HG02870 (cell line): ENCODE measurements around the gene PANK4.

ENCODE experiments used
- ATAC-seq: cut with Tn5 transposase; IDR thresholded peaks from one replicate; pipeline ENCODE4 v1.9.1; 2021; ENCODE audit warnings: mild to moderate bottlenecking, moderate library complexity; ENCODE audit not compliant: unreplicated experiment

PANK4 gene

DNA sequence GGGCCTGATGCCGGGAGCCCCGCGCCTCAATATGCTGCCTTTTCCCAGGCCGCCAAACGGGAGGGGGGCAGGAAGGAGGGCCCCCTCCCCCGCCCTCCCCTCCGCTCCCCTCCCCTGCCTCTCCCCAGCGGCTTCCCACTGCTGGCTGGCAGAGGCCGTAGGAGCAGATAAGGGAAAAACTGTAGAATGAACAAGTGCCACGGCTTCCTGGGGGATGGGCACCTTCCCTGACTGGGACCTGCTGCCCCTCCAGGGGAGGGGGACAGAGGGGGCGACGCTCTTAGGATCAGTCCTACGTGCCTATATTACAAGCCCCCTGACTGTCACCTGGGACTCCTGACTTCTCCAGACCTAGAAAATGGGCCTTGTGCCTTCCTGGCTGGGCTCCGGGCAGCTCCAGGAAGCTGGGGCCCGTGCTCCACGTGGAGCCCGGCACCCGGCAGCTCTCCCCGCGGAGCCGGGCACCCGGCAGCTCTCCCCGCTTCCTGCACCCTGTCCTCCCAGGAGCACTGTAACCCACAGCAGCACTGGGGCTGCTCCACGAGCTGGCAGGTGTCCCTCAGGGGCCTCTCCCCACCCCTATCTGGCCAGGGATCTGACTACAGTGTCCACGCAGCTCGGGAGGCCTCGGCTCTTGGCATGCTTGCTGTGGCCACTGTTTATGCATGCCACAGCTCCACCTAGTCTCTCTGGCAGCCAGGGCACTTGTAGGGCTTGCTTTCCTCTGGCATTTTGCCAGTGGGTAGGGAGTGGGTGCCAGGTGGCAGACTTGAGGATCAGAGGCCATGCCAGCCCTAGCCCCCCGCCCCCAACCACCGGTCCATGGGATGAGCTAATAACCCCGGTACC lies 4.3 kb upstream of the PANK4 start:
- no peak for ATAC-seq

DNA sequence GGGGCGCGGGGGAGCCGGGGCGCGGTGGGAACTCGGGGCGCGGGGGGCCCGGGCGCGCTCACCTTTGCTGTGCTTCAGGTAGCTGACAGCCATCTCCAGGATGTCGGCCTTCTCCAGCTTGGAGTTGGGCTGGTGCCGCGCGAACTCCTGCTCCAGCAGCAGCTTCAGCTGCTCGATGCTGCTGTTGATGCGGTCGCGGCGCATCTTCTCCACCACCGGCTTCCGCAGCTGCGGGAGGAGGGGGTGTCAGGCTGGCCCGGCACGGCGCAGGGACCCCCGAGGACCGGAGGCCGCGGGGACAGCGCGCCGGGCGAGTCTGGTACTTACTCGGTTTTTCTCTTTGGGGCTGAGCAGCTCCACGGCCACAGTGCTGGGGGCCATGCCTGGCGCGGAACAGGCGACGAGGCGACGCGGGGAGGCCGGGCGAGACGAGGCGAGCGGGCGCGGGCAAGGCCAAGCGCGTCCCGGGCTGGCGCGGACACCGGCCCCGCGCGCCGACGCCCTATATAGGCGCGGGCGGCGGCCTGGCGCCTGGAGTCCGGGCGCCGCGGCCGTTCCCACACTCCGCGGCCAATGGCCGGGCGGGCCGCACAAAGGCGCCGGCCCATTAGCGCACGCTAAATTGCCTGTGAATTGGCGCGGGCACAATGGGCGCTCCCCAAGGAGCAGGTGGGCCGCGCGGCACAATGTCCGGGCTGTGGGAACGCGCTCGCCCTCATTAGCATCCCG lies 3.6 kb upstream of the PANK4 start, which contains the start of gene HES5:
TSS of gene HES5 (minus strand) at position 480 of the 729 bp plus-strand sequence. CDS start at position 381, 99 bp downstream.
- no peak for ATAC-seq

DNA sequence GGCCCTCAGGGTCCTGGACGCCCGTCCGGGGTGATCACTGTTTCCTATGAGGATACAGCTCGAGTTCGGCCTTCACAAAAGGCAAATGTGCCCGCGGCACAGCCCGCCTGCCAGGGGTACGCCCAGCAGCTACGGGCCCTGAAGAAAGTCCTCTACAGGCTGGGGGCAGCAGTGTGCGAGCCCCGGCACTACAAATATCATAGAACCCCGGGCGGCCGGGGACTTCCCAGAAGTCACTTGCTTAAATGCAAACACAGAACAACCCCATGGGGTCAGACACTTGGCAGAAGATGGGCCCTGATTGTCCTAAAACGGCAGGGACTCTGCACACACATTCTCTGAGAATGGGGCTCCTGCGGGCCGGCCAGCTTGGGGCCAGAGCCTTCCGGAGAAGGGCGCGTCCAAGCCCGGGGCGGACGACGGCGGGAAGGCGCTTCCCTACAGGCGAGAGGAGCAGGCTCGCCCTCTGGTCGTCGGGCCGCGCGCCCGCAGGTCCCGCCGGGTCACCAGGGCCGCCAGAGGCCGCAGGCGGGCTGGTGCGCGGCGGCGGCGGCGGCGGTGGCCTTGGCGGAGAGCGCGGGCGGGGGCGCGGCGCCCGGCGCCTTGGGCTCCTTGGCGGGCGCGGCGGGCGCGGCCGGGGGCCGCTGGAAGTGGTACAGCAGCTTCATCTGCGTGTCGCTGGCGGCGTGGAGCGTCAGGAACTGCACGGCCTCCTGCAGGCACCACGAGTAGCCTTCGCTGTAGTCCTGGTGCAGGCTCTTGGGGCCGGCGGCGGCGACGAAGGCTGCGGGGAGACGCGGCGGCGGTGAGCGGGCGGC lies 2.8 kb upstream of the PANK4 start:
- no peak for ATAC-seq

DNA sequence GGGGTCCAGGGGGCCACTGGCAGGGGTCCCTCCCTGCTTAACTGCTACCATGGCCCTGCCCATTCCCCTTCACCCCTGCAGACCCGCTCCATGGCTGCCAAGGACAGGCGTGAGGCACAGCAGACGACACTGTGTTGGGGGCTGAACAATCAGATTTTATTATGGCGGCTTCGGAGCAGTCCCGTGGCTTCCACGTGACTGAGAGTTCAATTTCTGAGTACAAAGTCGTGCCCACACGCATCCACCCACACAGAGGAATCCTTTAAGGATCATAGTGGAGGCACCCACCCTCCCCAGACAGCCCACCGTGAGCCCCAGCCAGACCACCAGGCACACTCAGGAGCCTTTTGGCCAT lies 2.2 kb upstream of the PANK4 start:
- ATAC-seq: no peak

DNA sequence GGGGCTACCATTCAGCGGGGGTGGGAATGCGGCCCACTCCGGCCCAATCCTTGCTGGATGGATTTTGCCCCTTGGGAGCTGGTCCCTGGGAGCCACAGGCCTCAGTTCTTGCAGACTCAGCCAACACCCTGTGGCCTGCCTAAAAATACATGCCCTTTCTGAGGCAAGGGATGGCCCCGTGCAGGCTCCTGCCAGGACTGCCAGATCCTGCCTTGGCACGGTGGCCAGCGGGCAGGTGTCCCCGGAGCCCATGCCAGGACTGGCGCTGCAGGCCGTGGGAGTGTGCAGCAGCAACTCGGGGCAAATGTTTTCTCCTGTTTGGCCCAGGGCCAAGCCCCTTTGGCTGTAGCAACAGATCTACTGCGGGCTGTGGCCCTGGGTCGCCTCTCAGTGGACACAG lies 1.6 kb upstream of the PANK4 start:
- ATAC-seq: no peak

DNA sequence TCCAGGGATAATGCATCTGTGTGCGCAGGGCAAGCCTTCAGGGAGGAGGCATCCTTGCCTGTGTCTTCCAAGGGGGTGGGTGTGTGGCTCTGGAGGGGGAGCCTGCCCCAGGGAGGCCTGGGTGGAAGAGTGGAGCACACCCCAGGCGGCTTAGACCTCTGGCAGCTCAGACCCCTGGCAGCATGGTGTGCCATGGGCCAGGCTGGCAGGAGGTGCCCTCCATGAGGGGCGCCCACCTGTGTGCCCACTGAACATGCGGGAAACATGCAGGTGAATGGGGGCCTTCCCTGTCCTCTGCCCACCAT lies 1.1 kb upstream of the PANK4 start:
- ATAC-seq: no peak

DNA sequence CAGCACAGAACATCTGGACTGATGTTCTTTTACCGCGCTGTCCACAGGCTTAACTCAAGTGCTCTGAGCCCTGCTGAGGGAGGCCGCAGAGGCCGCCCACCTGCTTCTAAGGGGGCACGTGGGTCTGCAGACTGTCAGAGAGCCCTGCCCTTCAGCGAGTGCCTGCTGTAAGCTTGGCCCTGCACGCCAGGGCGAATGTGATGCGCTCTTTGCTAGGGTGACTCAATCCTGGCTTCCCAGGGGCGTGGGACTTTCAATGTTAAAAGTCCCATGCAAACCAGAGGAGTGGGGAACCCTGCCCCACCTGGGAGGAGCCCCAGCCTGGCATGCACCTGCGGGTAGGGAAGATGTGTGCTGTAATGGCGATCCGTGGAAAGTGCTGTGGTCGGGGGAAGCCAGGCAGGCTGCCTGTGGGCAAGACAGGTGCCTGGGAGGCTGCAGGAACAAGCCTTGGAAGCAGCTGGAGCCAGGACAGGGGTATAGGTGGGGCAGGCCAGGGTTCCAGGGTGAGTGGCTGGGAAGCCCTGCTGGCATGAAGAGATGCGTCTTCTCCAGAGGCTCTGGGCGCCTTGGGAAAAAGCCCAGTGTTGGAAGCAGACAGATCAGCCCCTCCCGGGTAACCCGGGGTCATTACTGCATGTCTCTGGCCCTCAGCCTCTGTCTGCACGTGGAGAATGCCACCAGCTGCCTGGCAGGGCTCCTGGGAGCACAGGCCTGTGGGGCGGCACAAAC lies 594 bp upstream of the PANK4 start:
- ATAC-seq: peak; percentile 37

DNA sequence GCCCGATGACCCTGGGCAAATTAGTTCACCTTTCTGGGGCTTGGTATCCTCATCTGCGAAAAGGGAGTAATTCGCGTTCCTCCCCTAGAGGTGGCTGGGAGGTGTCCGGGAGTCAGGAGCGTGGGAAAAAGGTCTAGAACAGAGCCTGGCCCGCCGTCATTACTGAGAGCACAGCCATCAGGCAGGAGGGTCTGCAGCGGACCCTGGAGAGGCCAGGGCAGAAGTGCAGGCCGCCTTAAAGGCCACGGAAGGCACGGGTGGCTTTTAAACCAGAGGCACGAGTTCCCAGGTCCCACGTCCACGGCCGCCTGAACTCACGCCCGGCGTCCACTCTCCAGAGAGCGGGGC lies 850 bp downstream of the PANK4 start:
- ATAC-seq: no peak

DNA sequence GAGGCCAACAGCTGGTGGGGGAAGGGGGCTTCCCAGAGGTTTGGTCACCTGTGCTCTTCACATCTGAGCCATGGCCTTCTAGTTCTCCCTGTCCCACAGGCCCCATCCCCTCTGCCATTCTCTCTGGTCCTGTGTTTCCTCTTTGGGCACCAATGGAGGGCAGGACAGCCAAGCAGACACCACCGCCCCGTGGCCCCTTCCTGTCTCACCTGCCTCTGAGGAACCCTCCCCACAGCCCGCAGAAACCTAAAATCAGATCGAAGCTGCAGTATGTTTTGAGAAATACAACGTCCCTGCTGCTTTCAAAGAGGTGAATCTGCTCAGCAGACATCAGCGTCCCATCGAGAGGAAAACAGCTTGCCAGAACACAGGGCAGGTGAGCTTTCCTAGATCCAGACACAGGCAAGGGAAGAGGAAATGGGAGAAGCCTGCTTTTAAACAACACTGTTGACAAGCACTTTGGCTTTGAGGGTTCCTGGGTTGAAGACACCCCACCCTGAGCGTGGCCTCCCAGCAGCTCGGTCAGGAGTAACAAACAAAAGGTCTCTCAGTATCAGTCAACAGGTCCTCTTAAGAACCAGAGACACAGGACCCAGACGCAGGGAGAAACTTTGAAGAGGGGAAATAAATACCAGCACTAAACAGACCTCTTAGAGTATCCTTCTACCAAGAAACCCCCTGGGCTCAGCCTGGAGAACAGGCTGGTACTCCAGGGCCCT lies 2.3 kb downstream of the PANK4 start:
- ATAC-seq: no peak

DNA sequence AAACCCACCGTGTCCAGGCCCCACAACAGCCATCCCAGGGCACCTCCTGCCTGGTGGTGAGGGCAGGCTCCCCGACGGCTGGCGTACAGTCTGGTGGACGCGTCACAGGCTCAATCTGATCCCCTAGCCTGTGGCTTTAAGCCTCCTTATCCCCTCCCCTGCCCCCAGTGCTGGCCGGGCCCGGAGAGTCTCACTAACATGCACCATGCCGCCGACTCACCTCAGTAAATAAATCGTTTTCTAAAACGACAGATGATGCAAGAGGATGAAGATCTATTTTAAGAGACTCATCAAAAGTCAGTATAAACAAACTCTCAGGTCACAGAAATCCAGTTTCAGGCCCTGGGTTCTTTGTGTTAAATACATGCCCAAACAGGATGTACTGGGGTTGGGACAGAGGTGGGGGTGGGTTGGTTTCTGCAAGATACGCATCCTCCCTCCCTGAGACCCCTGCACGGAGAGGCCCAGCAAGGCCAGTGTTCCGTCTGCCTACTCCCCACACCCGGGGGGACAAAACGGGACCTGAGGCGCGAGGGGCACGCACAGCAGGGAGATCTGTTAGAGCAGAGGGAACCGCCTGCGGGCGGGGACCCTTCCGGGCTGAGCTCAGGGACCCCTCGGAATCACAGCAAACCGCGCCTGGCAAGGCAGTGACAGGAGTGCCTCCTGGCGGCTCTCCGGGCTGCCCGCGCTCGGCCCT lies 3.1 kb downstream of the PANK4 start:
- ATAC-seq: no peak

DNA sequence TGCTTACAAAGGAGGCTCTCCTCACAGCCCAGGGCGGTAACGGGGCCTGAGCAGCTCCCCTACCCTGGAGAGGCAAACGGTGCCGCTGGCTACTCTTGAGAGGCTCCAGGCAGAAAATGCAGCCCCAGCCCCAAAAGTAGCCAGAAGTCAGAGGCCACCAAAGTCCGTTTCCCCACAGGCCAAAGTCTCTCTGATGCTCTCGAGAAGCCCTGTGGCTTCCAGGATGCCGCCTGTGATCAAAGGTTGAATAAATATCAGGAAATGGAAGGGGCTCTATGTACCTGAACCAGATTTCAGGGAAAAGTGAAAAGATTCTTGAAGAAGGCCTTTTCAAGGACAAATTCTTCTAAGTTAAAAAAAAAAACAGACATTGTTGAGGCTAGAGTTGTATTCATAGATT lies 4.2 kb downstream of the PANK4 start:
- no peak for ATAC-seq

DNA sequence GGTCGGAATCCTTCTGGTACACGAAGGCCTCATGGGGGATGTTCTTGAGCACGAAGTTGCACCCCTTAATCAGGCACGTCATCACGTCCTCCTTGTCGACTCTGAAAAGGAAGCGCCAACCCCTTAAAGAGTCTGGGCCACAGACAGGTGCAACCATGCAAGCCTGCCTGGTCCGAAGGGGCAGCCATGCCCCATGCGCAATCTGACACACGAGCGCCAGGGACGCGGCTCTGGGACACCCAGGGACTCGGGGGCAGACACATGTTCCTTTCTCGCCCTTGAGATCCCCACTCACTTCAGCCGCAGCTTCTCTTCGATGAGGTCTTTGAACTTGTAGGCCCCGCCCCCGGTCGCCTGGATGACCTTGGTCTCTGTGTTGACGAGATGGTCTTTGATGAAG lies 5.6 kb downstream of the PANK4 start:
- no peak for ATAC-seq

DNA sequence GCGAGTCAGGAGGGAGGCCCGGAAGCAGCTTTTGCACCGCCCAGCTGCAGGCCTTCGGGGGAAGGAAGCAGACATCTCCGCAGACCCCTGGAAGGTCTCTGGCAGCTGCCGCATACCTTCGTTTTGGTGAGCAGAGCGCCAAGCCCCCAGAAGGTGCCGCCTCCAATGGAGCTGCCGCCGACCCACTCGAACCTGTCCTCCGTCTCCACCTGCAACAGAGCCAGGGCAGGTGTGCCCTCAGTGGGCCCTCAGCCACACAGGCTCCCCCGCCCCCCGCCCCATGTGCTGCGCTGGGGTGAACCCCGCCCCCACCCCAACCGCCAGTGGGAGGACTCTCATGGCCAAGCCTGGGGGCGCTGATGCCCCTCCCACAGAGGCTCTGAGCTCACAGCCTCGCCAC lies 6.2 kb downstream of the PANK4 start:
- no peak for ATAC-seq

DNA sequence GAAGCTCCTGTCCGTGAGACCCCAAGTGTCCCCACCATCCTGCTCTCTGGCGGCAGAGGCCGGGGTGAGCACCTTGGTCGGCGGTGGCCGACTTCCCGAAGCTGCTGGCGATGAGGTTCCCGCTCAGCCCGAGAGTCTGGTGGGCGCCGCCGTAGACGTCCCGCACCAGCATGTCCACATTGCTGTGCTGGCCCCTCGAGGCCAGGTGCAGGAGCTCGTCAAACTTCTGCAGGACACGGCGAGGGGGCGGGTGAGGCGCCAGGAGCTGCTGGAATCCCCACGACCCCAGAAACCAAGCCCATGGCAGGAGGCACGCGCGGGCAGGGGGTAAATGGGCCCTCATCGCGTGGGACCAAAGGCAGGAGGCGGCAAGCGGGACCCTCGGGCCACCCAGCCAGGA lies 6.7 kb downstream of the PANK4 start:
- no peak for ATAC-seq

DNA sequence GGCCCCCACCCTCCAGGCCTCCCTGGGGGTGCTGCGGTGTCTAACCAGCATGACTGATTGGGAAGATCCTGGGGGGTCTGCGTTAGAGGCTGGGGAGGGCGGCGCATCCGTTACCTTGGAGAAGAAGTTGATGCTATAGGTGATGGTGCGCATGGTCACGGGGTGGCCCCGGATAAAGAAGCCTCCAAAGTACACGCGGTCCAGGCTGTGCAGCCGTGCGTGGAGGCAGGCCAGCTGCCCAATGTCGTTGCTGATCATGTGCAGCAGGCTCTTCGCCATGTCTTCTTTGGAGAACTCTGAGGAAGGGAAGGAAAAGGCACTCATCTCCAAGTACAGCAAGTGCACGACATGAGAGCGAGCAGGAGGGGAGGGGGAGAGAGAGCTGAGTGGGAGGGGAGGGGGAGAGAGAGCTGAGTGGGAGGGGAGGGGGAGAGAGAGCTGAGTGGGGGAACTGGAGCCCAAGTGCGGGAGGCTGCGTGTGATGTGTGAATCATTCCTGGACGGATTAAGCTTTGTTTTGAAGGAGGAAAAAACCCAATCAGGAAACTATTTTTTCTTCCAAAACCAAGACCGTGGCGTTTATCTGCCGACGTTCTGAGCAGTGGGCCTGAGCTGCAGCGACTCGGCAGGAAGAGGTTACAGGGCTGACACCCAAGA lies 7.2 kb downstream of the PANK4 start:
- no peak for ATAC-seq

DNA sequence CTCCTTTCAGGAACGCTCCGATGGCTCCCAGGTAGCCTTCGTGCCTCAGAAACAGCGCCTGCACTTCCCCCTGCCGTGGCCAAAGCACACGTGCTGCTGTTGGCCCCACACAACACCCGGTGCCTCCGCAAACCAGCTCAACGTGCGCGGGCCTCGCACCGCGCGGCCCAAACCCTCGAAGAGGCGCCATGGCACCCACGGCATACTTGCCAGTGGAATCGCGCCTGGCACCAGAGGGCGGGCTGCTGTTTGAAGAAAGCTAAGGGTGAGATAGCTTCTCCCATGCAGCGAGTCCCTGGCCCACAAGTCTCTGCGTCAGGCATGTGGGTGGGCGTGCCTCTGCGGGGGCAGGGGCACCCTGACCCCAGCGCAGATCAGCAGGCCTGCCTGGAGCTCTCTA lies 7.9 kb downstream of the PANK4 start:
- no peak for ATAC-seq

DNA sequence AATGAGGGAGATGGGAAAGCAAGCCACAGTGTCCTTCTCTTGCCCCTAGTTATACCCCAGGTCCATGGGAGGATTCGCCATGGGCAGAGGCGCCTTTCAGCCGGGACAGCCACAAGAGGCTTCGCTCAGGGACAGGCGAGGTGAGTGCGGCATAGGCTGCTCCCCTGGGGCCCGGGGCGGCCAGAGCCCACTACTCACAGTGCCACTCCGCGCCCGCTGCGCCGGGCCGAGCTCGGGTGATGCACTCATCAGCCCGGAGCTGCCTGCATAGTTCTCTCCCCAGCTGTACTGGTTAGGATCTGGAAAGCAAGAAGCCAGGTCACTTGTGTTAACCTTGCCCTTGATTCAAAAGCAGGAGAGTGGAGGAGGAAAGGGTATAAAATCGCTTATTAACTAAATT lies 8.4 kb downstream of the PANK4 start:
- ATAC-seq: no peak

DNA sequence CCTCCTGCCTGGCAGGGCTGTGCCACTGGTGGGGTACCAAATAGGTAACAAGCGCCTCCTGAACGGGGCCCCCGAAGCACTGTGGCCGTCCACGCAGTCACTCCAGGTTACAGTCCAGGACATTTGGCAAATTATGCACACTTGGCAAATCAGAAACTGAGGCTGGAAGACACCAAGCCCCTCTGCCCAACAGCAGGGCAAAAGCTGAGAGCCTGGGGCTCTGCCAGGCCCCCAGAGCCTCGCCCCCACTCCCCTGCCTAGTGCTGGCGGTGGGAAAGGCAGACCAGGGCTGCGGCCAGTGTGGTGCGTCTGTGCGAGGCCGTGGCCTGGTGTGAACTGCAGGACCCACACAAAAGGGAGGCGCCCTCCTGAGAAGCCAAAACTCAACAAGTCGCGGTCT lies 9.4 kb downstream of the PANK4 start:
- no peak for ATAC-seq

DNA sequence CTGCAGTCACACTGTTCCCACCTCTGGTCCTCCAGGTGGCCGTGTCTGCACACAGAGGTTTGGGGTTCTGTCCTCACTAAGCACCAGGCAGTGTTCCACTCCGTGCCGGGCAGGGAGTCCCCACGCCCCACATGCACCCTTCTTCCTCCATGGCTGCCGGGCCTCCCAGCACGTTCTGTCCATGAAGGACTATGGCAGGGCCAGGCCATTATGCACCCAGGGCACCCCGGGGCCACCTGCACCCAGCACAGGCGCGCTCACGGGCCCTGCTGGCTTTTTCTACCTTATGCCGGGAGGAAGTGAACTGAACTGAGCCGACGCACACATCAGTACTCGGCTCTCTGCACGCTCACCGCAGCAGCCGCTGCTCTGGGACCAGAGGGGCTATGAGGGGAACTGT lies 10.3 kb downstream of the PANK4 start:
- ATAC-seq: no peak

DNA sequence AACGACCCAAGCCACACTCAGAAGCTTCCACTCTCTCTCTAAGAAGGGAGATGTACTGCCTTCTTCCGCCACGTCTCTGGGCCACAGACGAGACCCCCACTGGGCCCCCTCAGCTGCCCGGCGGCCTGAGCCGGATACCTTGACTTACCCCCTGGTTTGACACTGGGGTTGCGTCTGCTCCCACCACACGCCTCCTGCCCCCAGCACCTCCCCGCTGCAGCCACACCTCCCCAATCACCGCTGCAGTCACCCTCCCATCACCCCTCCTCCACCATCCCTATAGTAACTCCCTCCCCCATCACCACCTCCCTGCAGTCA lies 10.7 kb downstream of the PANK4 start:
- no peak for ATAC-seq
